Subcutaneous adipose tissue (tissue), 4 donors: ENCODE data around the gene TNPO2. TPM values are rescaled to one million over a fixed set of nuclear protein-coding genes. Genes with fewer than 3 reads are reported as not detected.

Source experiments
- total RNA-seq, 4 donors: library from RNA; depleted of rRNA; stranded (reverse); fragments of >200 nt; gene quantifications; one replicate each; pipeline ENCODE4 v1.1.0, GENCODE V29; 2016
- TF ChIP-seq, protein P1 (sequence below): fragments of 450-650 bp; IDR thresholded peaks from one replicate; pipeline ENCODE4 v1.5.1; 2016; ENCODE audit warnings: low read depth, mild to moderate bottlenecking, control low read depth, antibody characterized with exemption, moderate library complexity

TNPO2 gene
- total RNA-seq, 4 donors from 2014 or later, result 42.6 to 66.3 (median 61.3) TPM

DNA sequence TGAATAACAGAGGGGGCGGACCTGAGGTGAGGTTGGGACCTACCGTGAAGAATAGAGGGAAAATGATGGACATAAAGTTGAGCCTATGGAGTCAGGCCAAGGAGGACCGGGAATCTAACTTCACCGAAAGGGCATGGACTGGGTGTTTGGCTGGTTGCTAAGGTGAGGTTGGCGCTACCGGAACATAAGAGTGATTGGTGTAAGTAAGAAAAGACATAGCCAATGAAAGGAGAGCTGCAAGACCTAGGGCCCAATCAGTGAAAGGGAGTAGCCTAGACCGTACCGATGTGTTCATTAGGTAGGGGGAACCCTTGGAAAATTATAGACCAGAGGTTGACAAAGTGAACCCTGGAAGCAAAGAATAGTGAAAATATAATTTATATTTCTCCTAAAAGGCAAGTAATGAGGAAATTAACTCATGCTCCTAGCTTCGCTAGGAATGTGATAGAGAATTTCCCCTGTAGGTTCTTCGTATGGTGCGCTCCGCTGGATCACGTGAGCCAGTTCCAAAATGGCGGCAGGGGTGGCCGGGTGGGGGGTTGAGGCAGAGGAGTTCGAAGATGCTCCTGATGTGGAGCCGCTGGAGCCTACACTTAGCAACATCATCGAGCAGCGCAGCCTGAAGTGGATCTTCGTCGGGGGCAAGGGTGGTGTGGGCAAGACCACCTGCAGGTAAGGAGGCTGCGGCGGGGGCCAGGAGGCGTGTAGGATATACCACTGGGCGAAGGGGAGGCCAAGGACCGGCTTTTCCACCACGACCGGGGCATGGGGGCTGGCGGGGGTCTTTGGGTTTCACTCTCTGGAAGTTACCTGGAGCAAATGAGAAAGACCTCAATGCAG is 13.5 kb upstream of the TNPO2 start, which contains the start of gene GET3:
TSS of gene GET3 (plus strand) at position 503 of the 840 bp plus-strand sequence. CDS start at position 512, 9 bp downstream.
- TF ChIP-seq, protein P1, sequence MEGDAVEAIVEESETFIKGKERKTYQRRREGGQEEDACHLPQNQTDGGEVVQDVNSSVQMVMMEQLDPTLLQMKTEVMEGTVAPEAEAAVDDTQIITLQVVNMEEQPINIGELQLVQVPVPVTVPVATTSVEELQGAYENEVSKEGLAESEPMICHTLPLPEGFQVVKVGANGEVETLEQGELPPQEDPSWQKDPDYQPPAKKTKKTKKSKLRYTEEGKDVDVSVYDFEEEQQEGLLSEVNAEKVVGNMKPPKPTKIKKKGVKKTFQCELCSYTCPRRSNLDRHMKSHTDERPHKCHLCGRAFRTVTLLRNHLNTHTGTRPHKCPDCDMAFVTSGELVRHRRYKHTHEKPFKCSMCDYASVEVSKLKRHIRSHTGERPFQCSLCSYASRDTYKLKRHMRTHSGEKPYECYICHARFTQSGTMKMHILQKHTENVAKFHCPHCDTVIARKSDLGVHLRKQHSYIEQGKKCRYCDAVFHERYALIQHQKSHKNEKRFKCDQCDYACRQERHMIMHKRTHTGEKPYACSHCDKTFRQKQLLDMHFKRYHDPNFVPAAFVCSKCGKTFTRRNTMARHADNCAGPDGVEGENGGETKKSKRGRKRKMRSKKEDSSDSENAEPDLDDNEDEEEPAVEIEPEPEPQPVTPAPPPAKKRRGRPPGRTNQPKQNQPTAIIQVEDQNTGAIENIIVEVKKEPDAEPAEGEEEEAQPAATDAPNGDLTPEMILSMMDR, result no peak

DNA sequence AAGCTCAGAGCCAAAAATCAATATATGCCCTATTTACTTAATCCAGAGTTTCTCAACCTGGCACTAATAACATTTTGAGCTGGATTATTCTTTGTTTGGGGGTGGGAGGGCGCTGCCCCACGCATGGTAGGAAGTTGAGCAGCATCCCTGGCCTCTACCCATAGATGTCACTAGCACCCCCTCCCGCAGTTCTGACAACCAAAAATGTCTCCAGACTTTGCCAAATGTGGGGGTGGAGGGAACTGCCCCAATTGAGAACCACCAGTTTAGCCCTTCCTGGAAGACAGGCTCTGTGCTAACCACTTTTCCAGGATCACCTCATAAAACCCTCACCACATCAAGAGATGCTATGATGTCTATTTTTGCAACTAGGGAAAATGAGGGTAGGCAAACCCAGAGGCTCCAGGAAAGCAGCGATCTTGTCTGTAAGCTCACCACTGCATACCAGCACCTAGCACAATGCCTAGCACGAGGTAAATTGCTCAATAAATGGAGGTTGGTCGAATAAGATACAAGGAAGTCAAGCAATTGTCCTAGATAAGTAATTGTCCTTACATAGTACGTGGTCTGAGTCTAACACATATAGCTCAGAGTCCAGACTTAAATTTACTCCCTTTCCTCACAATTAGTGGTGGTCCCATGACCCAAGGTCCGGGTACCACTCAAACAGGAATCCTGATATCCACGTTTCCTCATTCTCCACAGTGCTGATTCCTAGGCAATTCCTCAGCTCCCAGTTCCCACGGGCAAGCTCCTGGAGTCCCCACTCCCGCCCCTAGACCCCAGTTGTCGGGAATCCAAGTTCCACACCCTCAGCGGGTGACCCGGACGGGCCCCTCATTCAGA is 9.9 kb upstream of the TNPO2 start:
- TF ChIP-seq, protein P1, result no peak

DNA sequence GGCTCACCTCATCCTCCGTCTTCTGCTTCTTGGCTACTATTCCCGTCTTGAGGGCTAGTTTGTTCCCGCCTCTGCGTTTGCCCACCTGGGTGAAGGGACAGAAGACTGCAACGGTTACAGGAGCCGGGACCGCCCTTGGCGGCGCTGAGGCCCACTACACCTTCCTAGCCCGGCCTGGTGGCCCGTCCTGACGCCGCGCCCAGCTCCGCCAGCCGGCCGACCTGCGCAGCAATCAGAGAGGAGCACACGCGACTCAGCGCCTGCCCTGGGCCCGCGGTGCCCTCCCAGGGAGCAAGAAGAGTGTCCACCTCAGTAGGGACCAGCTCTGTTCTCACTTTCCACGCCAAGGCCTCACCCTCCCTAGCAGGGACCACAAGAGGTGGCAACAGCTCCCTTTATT is 7.6 kb upstream of the TNPO2 start:
- TF ChIP-seq, protein P1, result no peak

DNA sequence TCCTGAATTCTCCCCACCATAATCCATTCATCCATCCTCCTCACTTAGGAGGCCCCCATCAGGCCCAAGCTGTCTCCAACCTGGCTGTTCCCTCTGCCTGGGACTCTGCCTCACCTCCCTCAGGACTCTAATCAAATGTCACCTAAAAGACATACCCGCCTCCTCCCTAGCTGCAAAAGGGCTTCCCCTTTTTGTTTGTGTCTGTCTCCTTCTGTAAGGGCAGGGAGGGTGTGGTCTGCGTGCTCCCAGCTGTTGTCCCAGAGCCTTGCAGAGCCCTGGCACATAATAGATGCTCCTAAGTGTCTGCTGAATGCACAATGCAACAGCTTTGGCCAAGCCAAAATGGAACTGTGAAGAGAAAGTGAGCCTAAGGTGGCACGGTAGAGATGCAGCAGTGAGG is 6.3 kb upstream of the TNPO2 start:
- TF ChIP-seq, protein P1, result no peak

GRCh38 chr19:12727745-12728433 is 4.2 kb upstream of the TNPO2 start:
- TF ChIP-seq, protein P1, result no peak

DNA sequence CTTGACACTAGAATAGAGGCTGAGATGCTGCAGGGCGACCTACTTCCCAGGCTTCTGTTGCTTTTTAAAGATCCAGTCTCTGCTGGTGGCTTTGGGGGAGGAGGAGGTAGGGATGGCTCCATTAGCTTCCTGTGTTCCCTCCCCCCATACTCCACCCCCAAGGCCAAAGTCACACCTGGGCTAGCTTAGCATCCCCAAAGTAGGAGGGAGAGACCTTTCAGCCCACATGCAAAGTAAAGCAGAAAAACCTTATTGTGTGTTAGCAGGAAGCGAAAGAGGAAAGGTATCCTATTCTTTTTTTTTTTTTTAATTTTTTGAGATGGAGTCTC is 3.2 kb upstream of the TNPO2 start:
- TF ChIP-seq, protein P1, result no peak

DNA sequence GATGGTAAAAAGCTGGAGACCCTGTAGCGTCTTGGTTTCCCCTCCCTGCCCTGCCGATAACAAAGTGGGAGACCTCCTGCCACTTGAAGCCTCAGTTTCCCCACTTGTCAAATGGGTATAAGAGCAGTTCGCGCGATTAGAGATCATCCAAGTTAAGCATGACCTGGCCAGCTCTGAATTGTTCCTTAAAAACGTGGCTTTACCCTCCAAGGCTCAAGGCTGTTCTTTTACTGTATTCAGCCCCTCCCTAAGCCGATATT is 421 bp downstream of the TNPO2 start:
- TF ChIP-seq, protein P1, result no peak
